ENCODE results near the gene MYO3B.

MYO3B gene

GRCh38 chr2:170218456-170218855, 40.5 kb downstream of the MYO3B start:
- no peak overlapping the region for H3K4me3 ChIP-seq (ENCODE audit: low read depth, low read length)
- H3K9me3 ChIP-seq (ENCODE audit: control insufficient read depth, insufficient read depth, low read depth, low read length) = no peaks in the 10 kb centered on the region
- H3K4me1 ChIP-seq (ENCODE audit: control insufficient read depth, insufficient read depth, low read length) = no peaks in the 10 kb centered on the region
- CTCF ChIA-PET = no interaction called here
- H3K27ac ChIP-seq (ENCODE audit: extremely low read depth, low read depth, low read length) = no peak overlapping the region
- H3K36me3 ChIP-seq (ENCODE audit: control insufficient read depth in 2 of 2, insufficient read depth in 1 of 2, low read length in 2 of 2) = no peaks in the 10 kb centered on the region
- POLR2A ChIA-PET = no interaction called here
- TF ChIP-seq ZNF501 (tag by site-specific recombination; IDR thresholded peaks at IDR 0.05) (no peak), KLF10 (tag by site-specific recombination; IDR thresholded peaks at IDR 0.05) (peak; percentile 42; the same call in 1 of the 2 replicates), ZNF544 (tag by site-specific recombination; IDR thresholded peaks at IDR 0.05) (peak; percentile 23; the same call in 1 of the 2 replicates), ZBTB21 (tag by site-specific recombination; IDR thresholded peaks at IDR 0.05) (no peak), ZNF510 (tag by site-specific recombination; IDR thresholded peaks at IDR 0.05; ENCODE audit: insufficient replicate concordance) (no peak), ZNF133 (tag by site-specific recombination; IDR thresholded peaks at IDR 0.05) (no peak), ZNF585B (tag by site-specific recombination; IDR thresholded peaks at IDR 0.05) (no peak), ZBTB44 (tag by site-specific recombination; IDR thresholded peaks at IDR 0.05) (0 out of 2 replicates have a peak, but pooled peaks have one; percentile 20), PRDM2 (tag by site-specific recombination; IDR thresholded peaks at IDR 0.05; ENCODE audit: borderline replicate concordance) (no peak), KLF8 (tag by site-specific recombination; IDR thresholded peaks at IDR 0.05) (no peak), ZBTB1 (tag by site-specific recombination; IDR thresholded peaks at IDR 0.05) (no peak), ZNF121 (tag by site-specific recombination; IDR thresholded peaks at IDR 0.05) (no peak), SP2 (tag by site-specific recombination; IDR thresholded peaks at IDR 0.05) (no peak), ZNF692 (tag by site-specific recombination; IDR thresholded peaks at IDR 0.05) (no peak), SETDB1 (IDR thresholded peaks at IDR 0.05; ENCODE audit: insufficient read length, low read length) (no peak), ZNF248 (tag by site-specific recombination; IDR thresholded peaks at IDR 0.05) (no peak), ZNF416 (tag by site-specific recombination; IDR thresholded peaks at IDR 0.05) (no peak), GLIS1 (tag by site-specific recombination; IDR thresholded peaks at IDR 0.05) (no peak), ZNF350 (tag by site-specific recombination; IDR thresholded peaks at IDR 0.05) (0 out of 2 replicates have a peak, but pooled peaks have one; percentile 36), ZNF362 (tag by site-specific recombination; IDR thresholded peaks at IDR 0.05) (no peak), ZNF335 (tag by site-specific recombination; conservative IDR thresholded peaks at IDR 0.05) (no peak), ZNF366 (tag by site-specific recombination; conservative IDR thresholded peaks at IDR 0.05) (no peak), ZNF529 (tag by site-specific recombination; IDR thresholded peaks at IDR 0.05; ENCODE audit: insufficient replicate concordance) (no peak), ZBTB17 (tag by site-specific recombination; IDR thresholded peaks at IDR 0.05) (no peak), ZNF280D (tag by site-specific recombination; IDR thresholded peaks at IDR 0.05) (no peak), ZNF184 (tag by site-specific recombination; IDR thresholded peaks at IDR 0.05) (0 out of 2 replicates have a peak, but pooled peaks have one; percentile 18), IKZF3 (tag by site-specific recombination; IDR thresholded peaks at IDR 0.05) (no peak)

Data from HEK293 (cell line).